ENCODE measurements around the gene CDC45. TPM values are rescaled to one million over a fixed set of nuclear protein-coding genes. Genes with fewer than 3 reads are reported as not detected.

CDC45 gene
- total RNA-seq, 1 donor: 0.72 TPM

DNA sequence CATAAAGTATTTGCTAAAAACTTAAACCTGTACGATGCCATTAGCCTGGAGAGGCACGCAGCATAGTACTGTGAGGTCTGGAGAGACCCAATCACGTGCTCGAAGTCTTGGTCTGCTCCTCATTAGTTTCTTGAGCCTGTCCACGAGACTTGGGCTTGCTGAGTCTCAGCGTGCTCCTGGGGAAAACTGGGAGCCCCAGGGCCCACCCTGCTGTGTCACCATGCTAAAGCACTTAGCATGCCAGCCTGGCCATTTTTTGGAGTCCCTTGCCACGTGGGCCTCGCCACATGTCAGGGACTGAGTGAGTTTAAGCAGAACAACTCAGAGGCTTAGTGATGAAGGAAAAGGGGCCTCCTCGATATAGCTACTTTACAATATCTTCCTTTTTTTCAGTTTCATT is 2.6 kb downstream of the CDC45 start:
- H3K27me3 ChIP-seq (ENCODE audit: insufficient read depth, low read length): no peaks in the 10 kb centered on the region
- peaks cover 32% of the 10 kb centered on the region for H3K79me2 ChIP-seq (ENCODE audit: insufficient read depth, low read length)
- no peak overlapping the region for H2AFZ ChIP-seq (ENCODE audit: low read length)
- H3K4me3 ChIP-seq (ENCODE audit: insufficient read depth, low read length): no peak overlapping the region
- TF ChIP-seq, protein P1, sequence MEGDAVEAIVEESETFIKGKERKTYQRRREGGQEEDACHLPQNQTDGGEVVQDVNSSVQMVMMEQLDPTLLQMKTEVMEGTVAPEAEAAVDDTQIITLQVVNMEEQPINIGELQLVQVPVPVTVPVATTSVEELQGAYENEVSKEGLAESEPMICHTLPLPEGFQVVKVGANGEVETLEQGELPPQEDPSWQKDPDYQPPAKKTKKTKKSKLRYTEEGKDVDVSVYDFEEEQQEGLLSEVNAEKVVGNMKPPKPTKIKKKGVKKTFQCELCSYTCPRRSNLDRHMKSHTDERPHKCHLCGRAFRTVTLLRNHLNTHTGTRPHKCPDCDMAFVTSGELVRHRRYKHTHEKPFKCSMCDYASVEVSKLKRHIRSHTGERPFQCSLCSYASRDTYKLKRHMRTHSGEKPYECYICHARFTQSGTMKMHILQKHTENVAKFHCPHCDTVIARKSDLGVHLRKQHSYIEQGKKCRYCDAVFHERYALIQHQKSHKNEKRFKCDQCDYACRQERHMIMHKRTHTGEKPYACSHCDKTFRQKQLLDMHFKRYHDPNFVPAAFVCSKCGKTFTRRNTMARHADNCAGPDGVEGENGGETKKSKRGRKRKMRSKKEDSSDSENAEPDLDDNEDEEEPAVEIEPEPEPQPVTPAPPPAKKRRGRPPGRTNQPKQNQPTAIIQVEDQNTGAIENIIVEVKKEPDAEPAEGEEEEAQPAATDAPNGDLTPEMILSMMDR (IDR thresholded peaks at IDR 0.05; ENCODE audit: extremely low read depth, low read depth, low read length): no peak
- peaks cover 14% of the 10 kb centered on the region for H4K20me1 ChIP-seq (ENCODE audit: insufficient read depth, low read length)
- no peak overlapping the region for H3K27ac ChIP-seq (ENCODE audit: low read depth, low read length)
- no peak overlapping the region for H3K4me2 ChIP-seq (ENCODE audit: insufficient read depth, low read length)
- H3K4me1 ChIP-seq (ENCODE audit: insufficient read depth, low read length): peaks cover 19% of the 10 kb centered on the region
- H3K9me3 ChIP-seq (ENCODE audit: low read depth, low read length): no peaks in the 10 kb centered on the region
- DNase-seq (ENCODE audit: insufficient read length, low spot score, missing footprints): no peak
- H3K36me3 ChIP-seq (ENCODE audit: insufficient read depth, low read length): peaks cover 13% of the 10 kb centered on the region

DNA sequence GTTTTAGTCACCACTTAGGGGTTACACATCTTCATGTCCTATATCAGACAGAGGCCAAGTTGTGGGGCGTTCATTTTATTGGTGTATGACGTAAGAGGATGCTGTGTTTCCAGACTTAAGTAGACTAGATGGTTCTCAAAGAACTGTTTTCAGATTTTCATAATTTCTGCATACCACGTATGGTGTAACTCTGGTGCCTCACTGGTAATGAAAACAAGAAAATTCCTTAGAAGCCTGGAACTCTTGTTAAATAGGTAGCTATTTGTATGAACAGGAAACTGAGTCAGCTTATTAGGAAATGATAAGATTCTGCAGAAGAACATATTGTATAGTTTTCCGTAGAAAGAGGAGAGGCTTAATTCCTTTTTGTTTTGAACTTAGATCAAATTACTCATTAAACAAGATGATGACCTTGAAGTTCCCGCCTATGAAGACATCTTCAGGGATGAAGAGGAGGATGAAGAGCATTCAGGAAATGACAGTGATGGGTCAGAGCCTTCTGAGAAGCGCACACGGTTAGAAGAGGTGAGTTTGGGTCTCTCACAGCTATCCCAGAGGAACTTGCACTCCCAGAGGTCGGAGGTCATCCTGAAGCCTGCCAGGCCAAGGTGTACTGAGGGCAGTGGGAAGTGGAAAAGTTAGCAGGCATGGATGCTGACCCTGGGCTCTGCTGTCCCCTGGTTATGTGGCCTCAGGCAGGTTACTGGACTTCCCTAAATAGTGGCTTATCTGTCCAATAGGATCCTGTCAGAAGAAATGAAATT is 3.9 kb downstream of the CDC45 start:
- H3K4me1 ChIP-seq (ENCODE audit: insufficient read depth, low read length): peaks cover 11% of the 10 kb centered on the region
- peaks cover 19% of the 10 kb centered on the region for H3K79me2 ChIP-seq (ENCODE audit: insufficient read depth, low read length)
- TF ChIP-seq, protein P1 (IDR thresholded peaks at IDR 0.05; ENCODE audit: extremely low read depth, low read depth, low read length): no peak
- peaks cover under 1% of the 10 kb centered on the region for H4K20me1 ChIP-seq (ENCODE audit: insufficient read depth, low read length)
- H3K36me3 ChIP-seq (ENCODE audit: insufficient read depth, low read length): peaks cover 13% of the 10 kb centered on the region
- no peak overlapping the region for H2AFZ ChIP-seq (ENCODE audit: low read length)
- H3K9me3 ChIP-seq (ENCODE audit: low read depth, low read length): no peaks in the 10 kb centered on the region
- no peak overlapping the region for H3K27ac ChIP-seq (ENCODE audit: low read depth, low read length)
- no peak overlapping the region for H3K4me3 ChIP-seq (ENCODE audit: insufficient read depth, low read length)
- H3K27me3 ChIP-seq (ENCODE audit: insufficient read depth, low read length): no peaks in the 10 kb centered on the region
- no peak overlapping the region for H3K4me2 ChIP-seq (ENCODE audit: insufficient read depth, low read length)
- DNase-seq (ENCODE audit: insufficient read length, low spot score, missing footprints): no peak

- no peak overlapping the region for H3K4me3 ChIP-seq (ENCODE audit: insufficient read depth, low read length)
- no peaks in the 10 kb centered on the region for H3K27me3 ChIP-seq (ENCODE audit: insufficient read depth, low read length)
- no peaks in the 10 kb centered on the region for H3K9me3 ChIP-seq (ENCODE audit: low read depth, low read length)
- H4K20me1 ChIP-seq (ENCODE audit: insufficient read depth, low read length): no peaks in the 10 kb centered on the region
- H2AFZ ChIP-seq (ENCODE audit: low read length): no peak overlapping the region
- H3K27ac ChIP-seq (ENCODE audit: low read depth, low read length): no peak overlapping the region
- no peak for DNase-seq (ENCODE audit: insufficient read length, low spot score, missing footprints)
- no peak overlapping the region for H3K4me2 ChIP-seq (ENCODE audit: insufficient read depth, low read length)
- no peaks in the 10 kb centered on the region for H3K4me1 ChIP-seq (ENCODE audit: insufficient read depth, low read length)
- no peaks in the 10 kb centered on the region for H3K79me2 ChIP-seq (ENCODE audit: insufficient read depth, low read length)
- peaks cover 13% of the 10 kb centered on the region for H3K36me3 ChIP-seq (ENCODE audit: insufficient read depth, low read length)
- TF ChIP-seq, protein P1 (IDR thresholded peaks at IDR 0.05; ENCODE audit: extremely low read depth, low read depth, low read length): no peak
These were observed 8.6 kb downstream of the CDC45 start for GRCh38 chr22:19488285-19488684.

DNA sequence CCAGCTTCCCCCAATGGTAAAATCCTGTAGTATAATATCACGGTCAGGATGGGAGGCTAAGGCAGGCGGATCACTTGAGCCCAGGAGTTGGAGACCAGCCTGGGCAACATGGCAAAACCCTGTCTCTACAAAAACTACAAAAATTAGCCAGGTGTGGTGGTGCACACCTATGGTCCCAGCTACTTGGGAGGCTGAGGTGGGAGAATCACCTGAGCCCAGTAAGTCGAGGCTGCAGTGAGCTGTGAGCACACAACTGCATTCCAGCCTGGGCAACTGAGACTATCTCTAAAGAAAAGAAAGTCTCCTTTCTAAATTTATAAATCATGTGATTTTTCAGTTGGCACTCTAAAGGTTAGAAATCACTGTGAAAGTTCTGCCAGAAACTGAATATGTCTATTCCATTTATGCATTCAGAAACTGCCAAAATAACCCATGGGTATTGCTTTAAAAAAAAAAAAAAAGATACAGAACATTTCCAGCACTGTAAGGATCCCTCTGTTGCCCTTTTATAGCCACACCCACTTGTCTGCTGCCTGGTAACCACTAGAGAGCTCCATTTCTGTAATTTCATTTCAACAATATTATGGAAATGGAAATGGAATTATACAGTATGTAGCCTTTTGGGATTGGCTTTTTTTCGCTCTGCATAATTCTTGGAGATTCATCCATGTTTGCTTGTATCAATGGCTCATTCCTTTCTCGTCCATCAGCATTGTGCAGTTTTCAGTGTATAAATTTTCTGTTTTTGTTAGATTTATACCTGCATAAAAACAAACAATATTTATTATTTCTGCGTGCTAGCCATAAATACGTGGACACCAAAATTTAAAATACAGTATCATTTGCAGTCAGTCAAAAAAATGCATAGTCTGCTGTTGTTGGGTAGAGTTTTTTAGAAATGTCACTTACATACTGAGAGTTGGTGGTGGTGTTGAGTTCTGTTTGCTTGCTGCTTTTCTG is 9.4 kb downstream of the CDC45 start:
- Histone ChIP-seq H3K9me3 (ENCODE audit: low read depth, low read length) (no peaks in the 10 kb centered on the region), H3K4me3 (ENCODE audit: insufficient read depth, low read length) (no peak overlapping the region), H3K36me3 (ENCODE audit: insufficient read depth, low read length) (peaks cover 11% of the 10 kb centered on the region), H2AFZ (ENCODE audit: low read length) (no peak overlapping the region), H4K20me1 (ENCODE audit: insufficient read depth, low read length) (no peaks in the 10 kb centered on the region), H3K79me2 (ENCODE audit: insufficient read depth, low read length) (no peaks in the 10 kb centered on the region), H3K4me1 (ENCODE audit: insufficient read depth, low read length) (no peaks in the 10 kb centered on the region), H3K27me3 (ENCODE audit: insufficient read depth, low read length) (no peaks in the 10 kb centered on the region), H3K4me2 (ENCODE audit: insufficient read depth, low read length) (no peak overlapping the region), H3K27ac (ENCODE audit: low read depth, low read length) (no peak overlapping the region)
- TF ChIP-seq, protein P1 (IDR thresholded peaks at IDR 0.05; ENCODE audit: extremely low read depth, low read depth, low read length): peak; percentile 18
- peak; percentile 58 for DNase-seq (ENCODE audit: insufficient read length, low spot score, missing footprints)
